H1 (cell line): ENCODE data around the gene DGCR8. TPM values are rescaled to one million over a fixed set of nuclear protein-coding genes. Genes with fewer than 3 reads are reported as not detected.

ENCODE experiments used
- ASH2L ChIP-seq: fragments of 200-600, 300-600 bp; sonication (generic); IDR thresholded peaks from one replicate; pipeline ENCODE4 v1.7.1; 2017; ENCODE audit warnings: low read length
- BRCA1 ChIP-seq: IDR thresholded peaks from 2 replicates; pipeline ENCODE4 v1.6.1; 2012; ENCODE audit warnings: low read depth, low read length, improper control_type of control experiment
- CEBPB ChIP-seq: IDR thresholded peaks from 2 replicates; pipeline ENCODE4 v1.6.1; 2012; ENCODE audit warnings: low read depth, low read length
- CHD7 ChIP-seq: fragments of 300-600 bp; sonication (generic); IDR thresholded peaks from 2 replicates; pipeline ENCODE4 v1.7.1; 2012; ENCODE audit warnings: low read length, moderate library complexity, mild to moderate bottlenecking, inconsistent platforms; ENCODE audit not compliant: insufficient replicate concordance
- RBBP5 ChIP-seq: IDR thresholded peaks from 2 replicates; pipeline ENCODE4 v1.7.1; 2012; ENCODE audit warnings: low read depth, mild to moderate bottlenecking, inconsistent platforms, low read length, moderate library complexity, borderline replicate concordance
- SIN3A ChIP-seq, 2 experiments: IDR thresholded peaks in 1 of 2; conservative IDR thresholded peaks in 1 of 2; 2 replicates each; pipeline ENCODE4 v1.6.1; 2011 to 2012; ENCODE audit warnings: low read length in 2 of 2, improper control_type of control experiment in 1 of 2, low read depth in 1 of 2, mild to moderate bottlenecking in 1 of 2
- SP4 ChIP-seq: IDR thresholded peaks from 2 replicates; pipeline ENCODE4 v1.6.1; 2012; ENCODE audit warnings: low read length, inconsistent platforms
- TCF12 ChIP-seq: IDR thresholded peaks from 2 replicates; pipeline ENCODE4 v1.6.1; 2011; ENCODE audit warnings: low read depth, mild to moderate bottlenecking, low read length
- polyA plus RNA-seq, 7 experiments: library from polyadenylated mRNA; depleted of rRNA in 3 of 7; stranded (reverse) in 5 of 7; unstranded in 2 of 7; fragments of >200 nt in 5 of 7; fragments of 200-250 nt in 2 of 7; gene quantifications; 1 replicate in 5 of 7; 2 replicates in 1 of 7; 4 replicates in 1 of 7; pipeline versions ENCODE4 v1.2.1 to v1.2.3, GENCODE V29; 2011 to 2013; ENCODE audit warnings: missing spikeins in 2 of 7, mixed read lengths in 2 of 7
- total RNA-seq: library from RNA; stranded (reverse); fragmentation: NEBNext Ultra II Directional; extraction: Animal tissue kit (Norgen Biotek cat#: 25700); gene quantifications from 2 replicates; pipeline ENCODE4 v1.2.1, GENCODE V29; 2021

Gene DGCR8
- total and polyA plus RNA-seq, 2 of the 8 experiments (the other 6 are each of a cell fraction or from before 2014, with no cell fraction given) = 23.7 to 43.7 TPM

GRCh38 chr22:20037419-20037818 lies 42.6 kb upstream of the DGCR8 start (continued):
- TF ChIP-seq SP4 = no peak
- no peak for TF ChIP-seq CHD7
- no peak for TF ChIP-seq TCF12
- TF ChIP-seq BRCA1 = no peak
- no peak for TF ChIP-seq CEBPB
- no peak for TF ChIP-seq ASH2L
- no peak for TF ChIP-seq RBBP5
- TF ChIP-seq SIN3A (conservative IDR thresholded peaks at IDR 0.05 in 1 of 2, IDR thresholded peaks at IDR 0.05 in 1 of 2; ENCODE audit: low read depth in 1 of 2, low read length in 2 of 2) = no peak
